ENCODE results near the gene SH2D7.

DNA sequence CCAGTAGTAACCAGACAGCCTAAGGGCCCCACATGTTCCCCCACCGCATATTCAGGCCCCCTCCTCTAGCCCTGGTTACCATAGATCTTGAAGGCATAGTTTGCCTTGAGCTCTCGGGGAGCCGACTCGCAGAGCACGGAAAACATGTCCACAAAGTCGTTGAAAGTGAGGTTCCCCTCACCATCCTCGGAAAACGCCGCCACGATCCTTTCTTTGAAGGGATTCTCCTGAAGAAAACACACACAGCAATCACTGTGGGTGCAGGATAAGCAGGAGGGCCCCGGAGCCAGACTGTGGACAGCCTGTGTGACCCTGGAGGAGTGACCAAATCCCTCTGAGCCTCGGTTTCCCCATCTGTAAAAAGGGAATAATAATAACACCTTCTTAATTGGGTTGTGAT is 16.8 kb downstream of the SH2D7 start:
- TF ChIP-seq, protein P1, sequence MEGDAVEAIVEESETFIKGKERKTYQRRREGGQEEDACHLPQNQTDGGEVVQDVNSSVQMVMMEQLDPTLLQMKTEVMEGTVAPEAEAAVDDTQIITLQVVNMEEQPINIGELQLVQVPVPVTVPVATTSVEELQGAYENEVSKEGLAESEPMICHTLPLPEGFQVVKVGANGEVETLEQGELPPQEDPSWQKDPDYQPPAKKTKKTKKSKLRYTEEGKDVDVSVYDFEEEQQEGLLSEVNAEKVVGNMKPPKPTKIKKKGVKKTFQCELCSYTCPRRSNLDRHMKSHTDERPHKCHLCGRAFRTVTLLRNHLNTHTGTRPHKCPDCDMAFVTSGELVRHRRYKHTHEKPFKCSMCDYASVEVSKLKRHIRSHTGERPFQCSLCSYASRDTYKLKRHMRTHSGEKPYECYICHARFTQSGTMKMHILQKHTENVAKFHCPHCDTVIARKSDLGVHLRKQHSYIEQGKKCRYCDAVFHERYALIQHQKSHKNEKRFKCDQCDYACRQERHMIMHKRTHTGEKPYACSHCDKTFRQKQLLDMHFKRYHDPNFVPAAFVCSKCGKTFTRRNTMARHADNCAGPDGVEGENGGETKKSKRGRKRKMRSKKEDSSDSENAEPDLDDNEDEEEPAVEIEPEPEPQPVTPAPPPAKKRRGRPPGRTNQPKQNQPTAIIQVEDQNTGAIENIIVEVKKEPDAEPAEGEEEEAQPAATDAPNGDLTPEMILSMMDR (conservative IDR thresholded peaks at IDR 0.05; ENCODE audit: low read depth, low read length), result no peak
- TF ChIP-seq EZH2 (IDR thresholded peaks at IDR 0.05; ENCODE audit: borderline replicate concordance, low read depth, low read length, poor library complexity, severe bottlenecking), result no peak
